CD4-positive, alpha-beta T cell treated with Interleukin-4 for 4 hours (primary cell): Measurements from ENCODE around the gene LRRC8D.
A peak's percentile ranks its signal among the peaks of the same experiment; 100 is the strongest.
"Not testable (repeated sequence)": the region's sequence is repeated elsewhere in the genome, so short reads cannot be mapped to it uniquely, and the experiment has no call there.

ENCODE experiments used
- DNase-seq: peaks from one replicate; pipeline ENCODE4 v3.0.0-alpha.2; 2020

LRRC8D gene

GRCh38 chr1:89820422-89821321, at the start of gene LRRC8D:
Gene LRRC8D (plus strand): TSS chr1:89821032. CDS start chr1:89933069, 112,037 bp downstream.
- peak; percentile 60 for DNase-seq

GRCh38 chr1:89771991-89772560, 48.8 kb upstream of the LRRC8D start:
- DNase-seq: no peak

GRCh38 chr1:89776104-89776503, 44.7 kb upstream of the LRRC8D start:
- DNase-seq: not testable (repeated sequence)

GRCh38 chr1:89777271-89777670, 43.6 kb upstream of the LRRC8D start:
- DNase-seq: not testable (repeated sequence)

DNA sequence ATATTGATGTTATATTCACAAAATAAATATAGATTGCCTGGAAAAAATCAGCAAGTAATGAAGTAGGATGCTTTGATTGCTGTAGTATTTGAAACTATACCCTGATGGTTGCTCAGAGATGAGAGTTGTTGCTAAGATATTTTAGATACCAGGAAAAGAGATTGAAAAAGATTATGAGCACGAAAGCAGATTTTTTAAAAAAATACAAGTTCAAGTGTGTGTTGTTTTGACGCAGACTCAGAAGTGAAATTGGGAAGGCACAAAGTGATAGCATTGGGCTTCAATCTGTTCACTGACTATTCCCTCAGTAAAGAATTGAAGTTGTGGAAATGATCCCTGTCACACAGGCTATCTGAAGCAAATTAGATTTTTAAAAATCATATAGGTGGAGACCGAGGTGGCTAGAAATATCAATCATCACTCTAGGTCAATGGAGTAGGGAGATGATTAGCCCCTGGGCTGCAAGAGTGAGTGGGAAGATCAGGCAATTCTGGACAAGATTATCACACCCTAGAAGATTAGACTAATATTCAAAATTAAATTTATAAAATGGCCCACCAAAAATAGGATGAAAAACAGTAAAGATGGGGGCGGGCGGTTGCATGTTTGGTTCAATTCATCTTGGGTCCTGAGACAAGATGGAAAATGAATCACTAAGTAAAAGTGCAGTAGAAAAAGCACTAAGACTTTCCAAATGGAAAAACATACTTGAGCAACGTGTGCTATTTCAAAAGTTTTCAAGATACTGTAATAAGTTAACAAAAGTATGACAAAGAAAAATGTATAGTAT, 41.5 kb upstream of the LRRC8D start:
- DNase-seq: no peak

- DNase-seq: peak; percentile 41
Observed at GRCh38 chr1:89780721-89781120, 40.1 kb upstream of the LRRC8D start.

GRCh38 chr1:89781494-89782126, 39.2 kb upstream of the LRRC8D start:
- peak; percentile 46 for DNase-seq

GRCh38 chr1:89786628-89787214, 34.1 kb upstream of the LRRC8D start:
- no peak for DNase-seq

GRCh38 chr1:89790592-89790991, 30.2 kb upstream of the LRRC8D start:
- no peak for DNase-seq

- no peak for DNase-seq
Observed at GRCh38 chr1:89791064-89791726, 29.6 kb upstream of the LRRC8D start.

DNA sequence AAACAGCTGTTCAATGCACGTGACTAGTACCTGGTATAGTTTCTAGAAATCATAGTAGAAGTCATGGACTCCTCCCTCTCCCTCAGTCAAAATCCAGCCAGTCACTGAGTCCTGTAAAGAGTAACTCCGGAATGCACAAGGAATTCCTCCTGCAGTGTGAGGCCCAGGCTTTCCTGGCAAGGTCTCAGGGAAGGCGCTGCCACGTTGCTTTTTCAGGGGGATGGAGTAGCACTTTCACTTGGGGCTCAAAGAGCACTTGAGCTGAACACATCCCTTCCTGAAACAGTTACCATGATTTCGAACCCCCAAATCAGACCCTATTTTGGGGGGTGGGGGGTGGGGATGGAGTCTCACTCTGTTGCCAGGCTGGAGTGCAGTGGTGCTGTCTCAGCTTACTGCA, 26.4 kb upstream of the LRRC8D start:
- DNase-seq: no peak

DNA sequence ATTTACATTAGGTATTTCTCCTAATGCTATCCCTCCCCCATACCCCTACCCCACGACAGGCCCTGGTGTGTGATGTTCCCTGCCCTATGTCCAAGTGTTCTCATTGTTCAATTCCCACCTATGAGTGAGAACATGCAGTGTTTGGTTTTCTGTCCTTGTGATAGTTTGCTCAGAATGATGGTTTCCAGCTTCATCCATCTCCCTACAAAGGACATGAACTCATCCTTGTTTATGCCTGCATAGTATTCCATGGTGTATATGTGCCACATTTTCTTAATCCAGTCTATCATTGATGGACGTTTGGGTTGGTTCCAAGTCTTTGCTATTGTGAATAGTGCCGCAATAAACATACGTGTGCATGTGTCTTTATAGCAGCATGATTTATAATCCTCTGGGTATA, 25.3 kb upstream of the LRRC8D start:
- DNase-seq: not testable (repeated sequence)

DNA sequence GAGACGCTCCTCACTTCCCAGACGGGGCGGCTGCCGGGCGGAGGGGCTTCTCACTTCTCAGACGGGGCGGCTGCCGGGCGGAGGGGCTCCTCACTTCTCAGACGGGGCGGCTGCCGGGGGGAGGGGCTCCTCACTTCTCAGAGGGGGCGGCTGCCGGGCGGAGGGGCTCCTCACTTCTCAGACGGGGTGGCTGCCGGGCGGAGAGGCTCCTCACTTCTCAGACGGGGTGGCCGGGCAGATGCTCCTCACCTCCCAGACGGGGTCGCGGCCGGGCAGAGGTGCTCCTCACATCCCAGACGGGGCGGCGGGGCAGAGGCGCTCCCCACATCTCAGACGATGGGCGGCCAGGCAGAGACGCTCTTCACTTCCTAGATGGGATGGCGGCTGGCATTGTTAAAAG, 23.0 kb upstream of the LRRC8D start:
- DNase-seq: not testable (repeated sequence)

- no peak for DNase-seq
Observed at GRCh38 chr1:89799495-89799894, 21.3 kb upstream of the LRRC8D start.

GRCh38 chr1:89800022-89800655, 20.7 kb upstream of the LRRC8D start:
- DNase-seq: no peak

- DNase-seq: no peak
Observed at GRCh38 chr1:89800718-89801117, 20.1 kb upstream of the LRRC8D start.

- DNase-seq: no peak
Observed at GRCh38 chr1:89802051-89802450, 18.8 kb upstream of the LRRC8D start.

DNA sequence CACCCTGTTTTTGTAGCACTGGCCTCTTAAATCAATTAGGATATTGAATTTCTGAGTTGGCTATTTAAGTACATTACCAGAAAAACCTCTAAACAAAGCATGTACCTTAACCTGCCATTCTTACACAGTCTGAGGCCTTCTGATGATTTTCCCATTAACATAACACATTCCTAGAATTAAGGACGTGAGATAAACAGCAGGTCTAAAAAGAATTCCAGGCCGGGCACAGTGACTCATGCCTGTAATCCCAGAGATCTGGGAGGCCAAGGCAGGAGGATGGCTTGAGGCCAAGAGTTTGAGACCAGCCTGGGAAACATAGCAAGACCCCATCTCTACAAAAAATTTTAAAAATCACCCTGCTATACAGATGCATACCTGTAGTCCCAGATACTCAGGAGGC, 18.0 kb upstream of the LRRC8D start:
- no peak for DNase-seq

DNA sequence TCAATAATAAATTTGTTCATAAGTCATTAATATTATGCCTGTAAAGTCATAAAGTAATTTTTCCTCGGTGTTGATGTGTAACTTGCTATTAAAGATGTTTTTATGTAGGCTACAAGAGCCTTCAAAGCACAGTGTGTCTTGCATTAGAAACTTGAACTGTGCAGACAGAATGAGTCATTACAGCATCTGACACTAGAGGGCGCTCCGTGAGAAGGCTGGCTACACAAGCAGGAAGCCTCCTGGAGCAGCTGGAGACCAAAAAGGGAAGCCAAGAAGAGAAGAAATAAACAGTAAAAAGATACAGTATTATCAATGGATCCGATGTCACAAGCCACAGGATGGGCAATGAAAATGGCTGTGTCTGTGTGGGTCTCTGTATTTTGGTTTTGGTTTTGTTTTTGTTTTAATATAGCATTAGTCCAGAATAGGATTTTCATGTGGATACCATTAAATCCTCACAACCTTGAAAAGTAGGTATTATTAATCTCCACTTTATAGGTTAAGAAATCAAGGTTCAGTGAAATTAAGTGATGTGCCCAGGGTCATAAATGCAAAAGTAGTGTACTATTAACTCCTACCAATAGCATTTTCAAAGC, 16.1 kb upstream of the LRRC8D start:
- peak; percentile 82 for DNase-seq

DNA sequence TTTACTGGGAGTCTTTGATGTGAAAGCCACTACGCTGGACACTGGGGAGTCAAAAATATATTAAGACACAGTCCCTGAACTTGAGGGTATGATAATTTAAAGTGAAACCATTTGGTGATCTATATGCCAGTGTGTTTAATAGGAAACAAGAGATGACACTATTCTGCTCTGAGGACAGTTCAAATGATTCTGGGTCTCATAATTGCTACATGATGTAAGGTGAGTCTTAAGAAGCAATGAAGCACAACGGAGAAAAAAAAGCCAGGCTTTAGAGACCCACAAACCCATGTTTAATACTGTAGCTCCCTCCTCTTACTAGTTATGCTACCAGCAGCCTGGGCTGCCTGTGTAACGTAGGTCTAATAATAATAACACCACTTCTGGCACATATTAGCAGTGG, 14.2 kb upstream of the LRRC8D start:
- DNase-seq: no peak

GRCh38 chr1:89807503-89807902, 13.3 kb upstream of the LRRC8D start:
- no peak for DNase-seq
